K562 (cell line): ENCODE measurements around the gene PID1. TPM values are rescaled to one million over a fixed set of nuclear protein-coding genes. Genes with fewer than 3 reads are reported as not detected.

Experiments used
- ATAC-seq: fragments of 200-7000 bp; cut with Tn5 transposase; 3 replicates; pipeline ENCODE4 v1.9.1; 2020; ENCODE audit warnings: moderate library complexity
- BruUV-seq: library from RNA; stranded (reverse); fragments of 400-500 nt; replicated peaks from 2 replicates; lab custom pipeline; 2021; lab: Mats Ljungman, UMichigan
- CTCF ChIA-PET: fragments of 300-600 bp; formaldehyde crosslinking; extraction: SDS; loops from one replicate; lab custom pipeline; 2021; ENCODE audit warnings: low intra/inter-chr PET ratio; lab: Yijun Ruan, JAX
- POLR2A ChIA-PET: fragments of 300-600, 350-650 bp; sonication (Branson Sonifier 250); formaldehyde crosslinking; extraction: SDS; loops from one replicate; lab custom pipeline; 2021; ENCODE audit warnings: antibody characterized with exemption, inconsistent platforms; lab: Yijun Ruan, JAX
- DNase-seq, 4 experiments: peaks; one replicate each; pipeline versions ENCODE4 v3.0.0 to v3.0.0-alpha.2; 2011 to 2018; ENCODE audit warnings: low spot score in 3 of 4, mixed read lengths in 3 of 4; ENCODE audit errors: extremely low read depth in 1 of 4
- FAIRE-seq: peaks from 2 replicates; lab custom pipeline; 2011; peaks lifted over from hg19 to GRCh38; lab: Jason Lieb, UNC
- H2AFZ ChIP-seq: 2 replicates; pipeline ENCODE4 v1.6.0; 2011; ENCODE audit warnings: low read depth, low read length, control low read depth, inconsistent platforms
- H3K27ac ChIP-seq: fragments of 200-600 bp; 3 replicates; pipeline ENCODE4 v1.8.0; 2011; ENCODE audit warnings: low read depth, mild to moderate bottlenecking, control low read depth, inconsistent platforms, low read length, moderate library complexity, mixed read lengths; ENCODE audit errors: extremely low read depth
- H3K27me3 ChIP-seq, 2 experiments: fragments of 300-600 bp in 1 of 2; 2 replicates in 1 of 2; 3 replicates in 1 of 2; pipeline versions ENCODE4 v1.6.0 to v1.8.0; 2011; ENCODE audit warnings: inconsistent platforms in 2 of 2, low read length in 2 of 2, mild to moderate bottlenecking in 1 of 2, mixed read lengths in 1 of 2, moderate library complexity in 1 of 2; ENCODE audit not compliant: control insufficient read depth in 2 of 2, insufficient read depth in 2 of 2
- H3K36me3 ChIP-seq: fragments of 300-600 bp; 3 replicates; pipeline ENCODE4 v1.8.0; 2011; ENCODE audit warnings: mild to moderate bottlenecking, low read length, inconsistent platforms; ENCODE audit not compliant: control insufficient read depth, insufficient read depth
- H3K4me1 ChIP-seq, 2 experiments: fragments of 200-600 bp in 1 of 2; replicated peaks in 1 of 2; 2 replicates in 1 of 2; 3 replicates in 1 of 2; pipeline versions ENCODE4 v1.5.1 to v1.8.0; 2011; ENCODE audit warnings: inconsistent platforms in 2 of 2, low read length in 2 of 2, mild to moderate bottlenecking in 1 of 2, mixed read lengths in 1 of 2, moderate library complexity in 1 of 2; ENCODE audit not compliant: control insufficient read depth in 2 of 2, insufficient read depth in 2 of 2
- H3K4me2 ChIP-seq: 2 replicates; pipeline ENCODE4 v1.6.1; 2011; ENCODE audit warnings: low read length, control low read depth, inconsistent platforms, mixed read lengths; ENCODE audit not compliant: insufficient read depth
- H3K4me3 ChIP-seq: fragments of 200-600 bp; sonication (generic), shearing (Covaris generic); 2 replicates; pipeline ENCODE4 v1.5.1; 2016; ENCODE audit warnings: control low read depth, inconsistent platforms
- H3K79me2 ChIP-seq: fragments of 200-600 bp; 3 replicates; pipeline ENCODE4 v1.8.0; 2011; ENCODE audit warnings: low read length, inconsistent platforms; ENCODE audit not compliant: control insufficient read depth, insufficient read depth
- H3K9ac ChIP-seq, 2 experiments: 2 replicates each; pipeline versions ENCODE4 v1.6.0 to v1.6.1; 2011; ENCODE audit warnings: low read depth in 2 of 2, low read length in 2 of 2, control low read depth in 1 of 2, inconsistent platforms in 1 of 2, mild to moderate bottlenecking in 1 of 2, mixed read lengths in 1 of 2; ENCODE audit not compliant: insufficient read depth in 1 of 2
- H3K9me1 ChIP-seq: one replicate; pipeline ENCODE4 v1.6.0; 2011; ENCODE audit warnings: inconsistent platforms, mild to moderate bottlenecking, low read length, moderate library complexity; ENCODE audit not compliant: control insufficient read depth, insufficient read depth
- H3K9me3 ChIP-seq: replicated peaks from 2 replicates; pipeline ENCODE4 v1.5.1; 2011; ENCODE audit warnings: low read depth, low read length, inconsistent platforms; ENCODE audit not compliant: control insufficient read depth, insufficient read depth
- H4K20me1 ChIP-seq: replicated peaks from 2 replicates; pipeline ENCODE4 v1.6.1; 2011; ENCODE audit warnings: low read length, inconsistent platforms, mixed read lengths; ENCODE audit not compliant: control insufficient read depth, insufficient read depth
- BDP1 ChIP-seq: IDR thresholded peaks from 3 replicates; pipeline ENCODE4 v1.6.1; 2011; ENCODE audit not compliant: insufficient read length, insufficient read depth
- C11orf30 ChIP-seq: fragments of 450-650 bp; IDR thresholded peaks from 2 replicates; pipeline ENCODE4 v1.6.1; 2016; ENCODE audit warnings: low read depth, mild to moderate bottlenecking
- CREB3 ChIP-seq: fragments of 450-650 bp; conservative IDR thresholded peaks from 2 replicates; pipeline ENCODE4 v1.6.1; 2016; ENCODE audit warnings: missing genetic modification characterization, low read depth, mild to moderate bottlenecking, missing compliant biosample characterization, moderate library complexity
- GATAD2A ChIP-seq: fragments of 450-650 bp; IDR thresholded peaks from 2 replicates; pipeline ENCODE4 v1.6.1; 2017
- GMEB1 ChIP-seq: fragments of 250-450 bp; sonication (Bioruptor Pico); IDR thresholded peaks from 2 replicates; pipeline ENCODE4 v1.4.0; 2020; ENCODE audit warnings: mild to moderate bottlenecking
- HOXB6 ChIP-seq: fragments of 250-450 bp; sonication (Bioruptor Pico); IDR thresholded peaks from 2 replicates; pipeline ENCODE4 v1.5.1; 2022; ENCODE audit warnings: mild to moderate bottlenecking, borderline replicate concordance
- KLF6 ChIP-seq: fragments of 250-450 bp; sonication (Bioruptor Pico); IDR thresholded peaks from 2 replicates; pipeline ENCODE4 v1.4.0; 2020; ENCODE audit warnings: mild to moderate bottlenecking, moderate library complexity, borderline replicate concordance
- MCM2 ChIP-seq: fragments of 450-650 bp; IDR thresholded peaks from 2 replicates; pipeline ENCODE4 v1.6.1; 2017; ENCODE audit warnings: low read depth, mild to moderate bottlenecking
- NCOA2 ChIP-seq, 2 experiments: fragments of 450-650 bp; IDR thresholded peaks; 2 replicates each; pipeline ENCODE4 v1.6.1; 2018; ENCODE audit warnings: mild to moderate bottlenecking in 2 of 2, moderate library complexity in 1 of 2; ENCODE audit not compliant: partially characterized antibody in 2 of 2
- NELFE ChIP-seq: IDR thresholded peaks from 2 replicates; pipeline ENCODE4 v1.6.1; 2011; ENCODE audit warnings: mild to moderate bottlenecking; ENCODE audit not compliant: insufficient read depth, insufficient read length
- NR2C1 ChIP-seq, 2 experiments: fragments of 450-650 bp; IDR thresholded peaks; 2 replicates each; pipeline ENCODE4 v1.6.1; 2017; ENCODE audit warnings: mild to moderate bottlenecking in 2 of 2, antibody characterized with exemption in 1 of 2, inconsistent platforms in 1 of 2, missing compliant biosample characterization in 1 of 2, missing genetic modification characterization in 1 of 2
- PTBP1 ChIP-seq: fragments of 200-400 bp; formaldehyde crosslinking; IDR thresholded peaks from 2 replicates; pipeline ENCODE4 v1.6.1; 2017; ENCODE audit warnings: low read depth, low read length
- SMARCA4 ChIP-seq: fragments of 450-650 bp; IDR thresholded peaks from 2 replicates; pipeline ENCODE4 v1.6.1; 2016
- SMARCC2 ChIP-seq: fragments of 450-650 bp; IDR thresholded peaks from 2 replicates; pipeline ENCODE4 v1.6.1; 2017; ENCODE audit warnings: antibody characterized with exemption, moderate library complexity, mild to moderate bottlenecking, low read depth
- SMC3 ChIP-seq: conservative IDR thresholded peaks from 2 replicates; pipeline ENCODE4 v1.6.1; 2011; ENCODE audit warnings: low read depth, low read length, improper control_type of control experiment; ENCODE audit not compliant: insufficient read depth
- ZNF134 ChIP-seq: fragments of 250-450 bp; sonication (Bioruptor Pico); conservative IDR thresholded peaks from 2 replicates; pipeline ENCODE4 v1.4.0; 2020
- WGBS: fragments of 100-300 bp; shearing (Covaris generic); methylation state at CpG from one replicate; pipeline ENCODE4 v1.1.6; 2016; ENCODE audit warnings: low coverage, mixed read lengths; ENCODE audit not compliant: insufficient coverage; ENCODE audit errors: missing lambda C conversion rate; 5-methylcytosine and 5-hydroxymethylcytosine counted together
- in situ Hi-C: fragments of 300-500 bp; cut with MboI; formaldehyde crosslinking; loops from 4 replicates; pipeline ENCODE4 v1.15.0; 2018; ENCODE audit warnings: inconsistent platforms, mixed read lengths
- intact Hi-C: fragments of 100-400 bp; cut with micrococcal nuclease; formaldehyde crosslinking; loops from 2 replicates; pipeline ENCODE4 v1.14.2; 2022
- polyA plus RNA-seq, 8 experiments: library from polyadenylated mRNA; depleted of rRNA in 4 of 8; stranded (reverse) in 5 of 8; unstranded in 3 of 8; fragments of >200 nt; fragmentation: Nextera tagmentation in 2 of 8; fragmentation: Illumina TruSeq in 1 of 8; extraction: Ambion mirVana in 2 of 8; extraction: Trizol in 1 of 8; gene quantifications; 2 replicates each; pipeline versions ENCODE4 v1.2.1 to v1.2.3, GENCODE V29; 2011 to 2014; ENCODE audit warnings: inconsistent platforms in 1 of 8, missing spikeins in 1 of 8
- total RNA-seq, 7 experiments: library from RNA; depleted of rRNA in 6 of 7; stranded (reverse); fragments of >200 nt in 6 of 7; fragmentation: Illumina TruSeq in 2 of 7; extraction: Trizol in 2 of 7; gene quantifications; 2 replicates each; pipeline versions ENCODE4 v1.2.1 to v1.2.3, GENCODE V29; 2011 to 2021; ENCODE audit warnings: low replicate concordance in 1 of 7

The PID1 gene
- total and polyA plus RNA-seq, 9 of the 15 experiments (the other 6 are each of a cell fraction or from before 2014, with no cell fraction given): not detected

GRCh38 chr2:229160984-229161383 lies 110.1 kb downstream of the PID1 start:
- no peak for DNase-seq
- no peak for TF ChIP-seq NR2C1 (IDR thresholded peaks at IDR 0.05)
- no peak for TF ChIP-seq NR2C1 (tag; IDR thresholded peaks at IDR 0.05)
- TF ChIP-seq MCM2: no peak
- TF ChIP-seq SMARCC2: no peak
- no peak for TF ChIP-seq SMC3
- 0% methylated on average over 2 of the region's 2 CpGs for WGBS

GRCh38 chr2:229160180-229160579 lies 110.9 kb downstream of the PID1 start:
- H3K4me3 ChIP-seq: no peak overlapping the region
- no peaks in the 10 kb centered on the region for H3K79me2 ChIP-seq
- ChIA-PET CTCF (no interaction called here), POLR2A (no interaction called here)
- FAIRE-seq (no peak), DNase-seq (no peak), ATAC-seq (no peak)
- H3K27ac ChIP-seq: no peak overlapping the region
- H3K4me1 ChIP-seq: no peaks in the 10 kb centered on the region
- no peaks in the 10 kb centered on the region for H3K9me3 ChIP-seq
- intact Hi-C loops (no loop called here), in situ Hi-C loops (no loop called here)
- H4K20me1 ChIP-seq: no peaks in the 10 kb centered on the region
- no peaks in the 10 kb centered on the region for H3K27me3 ChIP-seq
- H3K9ac ChIP-seq: no peak overlapping the region
- H3K36me3 ChIP-seq: no peaks in the 10 kb centered on the region
- no peaks in the 10 kb centered on the region for H3K9me1 ChIP-seq
- H3K4me2 ChIP-seq: no peak overlapping the region
- H2AFZ ChIP-seq: no peak overlapping the region
- WGBS: 0% methylated on average over 3 of the region's 3 CpGs
- BruUV-seq: no TSS peak
- TF ChIP-seq CREB3: no peak
- no peak for TF ChIP-seq GMEB1 (CRISPR knock-in tag)
- no peak for TF ChIP-seq KLF6 (CRISPR knock-in tag)
- TF ChIP-seq NCOA2 (IDR thresholded peaks at IDR 0.05; ENCODE audit: partially characterized antibody in 2 of 2): no peak
- no peak for TF ChIP-seq SMARCA4
- no peak for TF ChIP-seq ZNF134 (CRISPR knock-in tag)
- no peak for TF ChIP-seq BDP1
- TF ChIP-seq C11orf30: no peak
- no peak for TF ChIP-seq HOXB6 (CRISPR knock-in tag)
- no peak for TF ChIP-seq NELFE
- TF ChIP-seq GATAD2A: no peak
- no peak for TF ChIP-seq PTBP1

More at GRCh38 chr2:229160984-229161383, 110.1 kb downstream of the PID1 start:
- intact Hi-C loops: no loop called here
- ChIA-PET POLR2A (no interaction called here), CTCF (no interaction called here)
- Histone ChIP-seq H3K79me2 (no peaks in the 10 kb centered on the region), H4K20me1 (no peaks in the 10 kb centered on the region), H3K4me2 (no peak overlapping the region), H3K9ac (no peak overlapping the region), H3K36me3 (no peaks in the 10 kb centered on the region), H3K4me3 (no peak overlapping the region), H3K27me3 (no peaks in the 10 kb centered on the region), H3K9me3 (no peaks in the 10 kb centered on the region), H3K27ac (no peak overlapping the region), H3K4me1 (no peaks in the 10 kb centered on the region), H3K9me1 (no peaks in the 10 kb centered on the region), H2AFZ (no peak overlapping the region)
- no peak for FAIRE-seq
- in situ Hi-C loops: no loop called here
- no TSS peak for BruUV-seq
- ATAC-seq: no peak
